Erythroblast (primary cell): ENCODE data around the gene PDZRN3.
"Not testable (repeated sequence)": the region's sequence is repeated elsewhere in the genome, so short reads cannot be mapped to it uniquely, and the experiment has no call there.

Source experiments
- GATA1 ChIP-seq: IDR thresholded peaks from 2 replicates; pipeline ENCODE4 v1.6.1; 2011; ENCODE audit warnings: low read depth, mild to moderate bottlenecking, control low read depth, low read length, moderate library complexity
- POLR2A ChIP-seq: IDR thresholded peaks from 2 replicates; pipeline ENCODE4 v1.6.1; 2011; ENCODE audit warnings: mild to moderate bottlenecking, low read length

GRCh38 chr3:73464126-73464525 lies 160.6 kb downstream of the PDZRN3 start:
- TF ChIP-seq POLR2A, GATA1: not testable (repeated sequence)
